Fibroblast of skin of scalp (primary cell): ENCODE measurements around the gene DERL2. TPM values are rescaled to one million over a fixed set of nuclear protein-coding genes. Genes with fewer than 3 reads are reported as not detected.
A peak's percentile ranks its signal among the peaks of the same experiment; 100 is the strongest.

Experiments
- DNase-seq: peaks from one replicate; pipeline ENCODE4 v3.0.0-alpha.2; 2013
- polyA plus RNA-seq, 2 experiments: library from polyadenylated mRNA; unstranded; fragments of 120-200 nt; gene quantifications; one replicate each; pipeline ENCODE4 v1.2.1, GENCODE V29; 2013; ENCODE audit not compliant: insufficient read length in 2 of 2

The DERL2 gene
- polyA plus RNA-seq (2013, experiment 1 of 2; ENCODE audit: insufficient read length) = 85.3 TPM
- 77.8 TPM for polyA plus RNA-seq (2013, experiment 2 of 2; ENCODE audit: insufficient read length)

GRCh38 chr17:5485270-5486205 is at the start of gene DERL2:
TSS of gene DERL2 (minus strand) at chr17:5486178. CDS start at chr17:5486161, 17 bp downstream.
- no peak for DNase-seq

- DNase-seq = no peak
Observed at GRCh38 chr17:5535436-5535835, 49.5 kb upstream of the DERL2 start.

GRCh38 chr17:5533486-5534315 is 47.7 kb upstream of the DERL2 start:
- DNase-seq = no peak

GRCh38 chr17:5532581-5532980 is 46.6 kb upstream of the DERL2 start:
- no peak for DNase-seq

GRCh38 chr17:5531085-5531418 is 45.1 kb upstream of the DERL2 start:
- no peak for DNase-seq

GRCh38 chr17:5530265-5531084 is 44.5 kb upstream of the DERL2 start:
- DNase-seq = no peak

- no peak for DNase-seq
Observed at GRCh38 chr17:5527601-5528250, 41.7 kb upstream of the DERL2 start.

- peak; percentile 98 for DNase-seq
Observed at GRCh38 chr17:5526821-5527598, 41.0 kb upstream of the DERL2 start.

- no peak for DNase-seq
Observed at GRCh38 chr17:5523249-5523648, 37.3 kb upstream of the DERL2 start.

- no peak for DNase-seq
Observed at GRCh38 chr17:5522476-5522875, 36.5 kb upstream of the DERL2 start.

- DNase-seq = peak; percentile 97
Observed at GRCh38 chr17:5516060-5516792, 30.2 kb upstream of the DERL2 start.

- DNase-seq = no peak
Observed at GRCh38 chr17:5514976-5515375, 29.0 kb upstream of the DERL2 start.

GRCh38 chr17:5513628-5514027 is 27.6 kb upstream of the DERL2 start:
- DNase-seq = no peak

- peak; percentile 37 for DNase-seq
Observed at GRCh38 chr17:5511401-5512225, 25.6 kb upstream of the DERL2 start.

GRCh38 chr17:5510771-5511170 is 24.8 kb upstream of the DERL2 start:
- DNase-seq = no peak

- peak; percentile 63 for DNase-seq
Observed at GRCh38 chr17:5509482-5509881, 23.5 kb upstream of the DERL2 start.

- peak; percentile 44 for DNase-seq
Observed at GRCh38 chr17:5508810-5509209, 22.8 kb upstream of the DERL2 start.

GRCh38 chr17:5506307-5506706 is 20.3 kb upstream of the DERL2 start:
- DNase-seq = no peak

- no peak for DNase-seq
Observed at GRCh38 chr17:5502552-5502951, 16.6 kb upstream of the DERL2 start.
